ENCODE data around the gene DNAJC6.

DNA sequence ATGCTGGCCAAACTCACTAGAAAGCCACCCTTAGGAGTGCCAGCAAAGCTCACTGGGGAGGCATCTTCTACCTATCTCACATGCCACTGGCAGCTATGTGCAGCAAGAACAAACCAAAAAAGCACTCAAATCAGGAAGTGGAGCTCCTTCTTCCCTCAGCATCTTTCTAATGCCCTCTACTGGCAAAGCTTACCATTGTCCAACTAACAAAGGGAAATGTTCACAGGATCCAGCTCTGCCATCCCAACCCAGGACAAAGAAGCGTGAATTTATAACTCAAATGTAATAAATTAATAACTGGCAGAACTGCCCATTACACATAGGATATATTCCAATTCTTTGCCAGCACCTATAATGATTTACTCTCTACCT, 150.0 kb downstream of the DNAJC6 start:
- TF ChIP-seq, protein P1, sequence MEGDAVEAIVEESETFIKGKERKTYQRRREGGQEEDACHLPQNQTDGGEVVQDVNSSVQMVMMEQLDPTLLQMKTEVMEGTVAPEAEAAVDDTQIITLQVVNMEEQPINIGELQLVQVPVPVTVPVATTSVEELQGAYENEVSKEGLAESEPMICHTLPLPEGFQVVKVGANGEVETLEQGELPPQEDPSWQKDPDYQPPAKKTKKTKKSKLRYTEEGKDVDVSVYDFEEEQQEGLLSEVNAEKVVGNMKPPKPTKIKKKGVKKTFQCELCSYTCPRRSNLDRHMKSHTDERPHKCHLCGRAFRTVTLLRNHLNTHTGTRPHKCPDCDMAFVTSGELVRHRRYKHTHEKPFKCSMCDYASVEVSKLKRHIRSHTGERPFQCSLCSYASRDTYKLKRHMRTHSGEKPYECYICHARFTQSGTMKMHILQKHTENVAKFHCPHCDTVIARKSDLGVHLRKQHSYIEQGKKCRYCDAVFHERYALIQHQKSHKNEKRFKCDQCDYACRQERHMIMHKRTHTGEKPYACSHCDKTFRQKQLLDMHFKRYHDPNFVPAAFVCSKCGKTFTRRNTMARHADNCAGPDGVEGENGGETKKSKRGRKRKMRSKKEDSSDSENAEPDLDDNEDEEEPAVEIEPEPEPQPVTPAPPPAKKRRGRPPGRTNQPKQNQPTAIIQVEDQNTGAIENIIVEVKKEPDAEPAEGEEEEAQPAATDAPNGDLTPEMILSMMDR (conservative IDR thresholded peaks at IDR 0.05), result peak; percentile 62
- no peak for TF ChIP-seq EZH2 (IDR thresholded peaks at IDR 0.05; ENCODE audit: low read depth)
